ENCODE results near the gene TNS2.
A peak's percentile ranks its signal among the peaks of the same experiment; 100 is the strongest.

The TNS2 gene

DNA sequence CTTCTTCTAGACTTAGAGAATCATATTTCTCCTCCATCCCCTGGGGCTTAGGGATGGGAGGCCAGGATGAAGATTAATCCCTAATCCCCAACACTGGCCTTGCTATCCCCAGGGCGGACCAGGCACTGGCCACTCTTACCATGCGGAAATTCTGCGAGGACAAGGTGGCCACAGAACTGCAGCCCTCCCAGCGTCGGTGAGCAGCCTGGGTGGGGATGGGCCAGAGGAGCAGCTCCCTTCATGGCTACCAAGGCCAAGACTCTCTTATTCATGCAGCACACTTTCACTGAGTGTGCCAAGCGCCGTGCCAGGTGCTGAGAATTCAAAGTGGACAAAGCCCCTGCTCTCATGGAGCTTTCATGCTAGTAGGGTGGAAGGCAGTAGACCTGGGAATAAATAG lies 7.0 kb downstream of the TNS2 start:
- DNase-seq = no peak

GRCh38 chr12:53057816-53058500 lies 8.1 kb downstream of the TNS2 start:
- no peak for DNase-seq

- no peak for DNase-seq
Observed at GRCh38 chr12:53058674-53059433, 9.0 kb downstream of the TNS2 start.

- DNase-seq = no peak
Observed at GRCh38 chr12:53059434-53060063, 9.7 kb downstream of the TNS2 start.

DNA sequence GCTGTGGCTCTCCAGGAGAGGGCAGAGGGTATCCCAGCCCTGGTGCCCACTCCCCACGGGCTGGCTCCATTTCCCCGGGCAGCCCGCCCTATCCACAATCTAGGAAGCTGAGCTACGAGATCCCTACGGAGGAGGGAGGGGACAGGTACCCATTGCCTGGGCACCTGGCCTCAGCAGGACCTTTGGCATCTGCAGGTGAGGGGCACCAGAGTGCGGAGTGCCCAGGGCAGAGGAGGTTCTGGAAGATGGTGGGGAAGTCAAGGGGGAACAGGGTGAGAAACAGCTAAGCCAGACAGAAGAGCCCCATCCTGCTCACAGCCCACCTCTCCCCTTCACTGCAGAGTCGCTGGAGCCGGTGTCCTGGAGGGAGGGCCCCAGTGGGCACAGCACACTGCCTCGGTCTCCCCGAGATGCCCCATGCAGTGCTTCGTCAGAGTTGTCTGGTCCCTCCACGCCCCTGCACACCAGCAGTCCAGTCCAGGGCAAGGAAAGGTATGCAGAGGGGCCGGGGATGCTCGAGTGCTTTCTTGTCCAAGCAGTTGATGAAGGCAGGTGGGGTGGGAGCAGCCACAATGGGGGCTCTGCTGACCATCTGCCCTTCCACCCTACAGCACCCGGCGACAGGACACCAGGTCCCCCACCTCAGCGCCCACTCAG lies 10.3 kb downstream of the TNS2 start:
- DNase-seq = no peak

- DNase-seq = no peak
Observed at GRCh38 chr12:53060721-53061276, 10.9 kb downstream of the TNS2 start.

DNA sequence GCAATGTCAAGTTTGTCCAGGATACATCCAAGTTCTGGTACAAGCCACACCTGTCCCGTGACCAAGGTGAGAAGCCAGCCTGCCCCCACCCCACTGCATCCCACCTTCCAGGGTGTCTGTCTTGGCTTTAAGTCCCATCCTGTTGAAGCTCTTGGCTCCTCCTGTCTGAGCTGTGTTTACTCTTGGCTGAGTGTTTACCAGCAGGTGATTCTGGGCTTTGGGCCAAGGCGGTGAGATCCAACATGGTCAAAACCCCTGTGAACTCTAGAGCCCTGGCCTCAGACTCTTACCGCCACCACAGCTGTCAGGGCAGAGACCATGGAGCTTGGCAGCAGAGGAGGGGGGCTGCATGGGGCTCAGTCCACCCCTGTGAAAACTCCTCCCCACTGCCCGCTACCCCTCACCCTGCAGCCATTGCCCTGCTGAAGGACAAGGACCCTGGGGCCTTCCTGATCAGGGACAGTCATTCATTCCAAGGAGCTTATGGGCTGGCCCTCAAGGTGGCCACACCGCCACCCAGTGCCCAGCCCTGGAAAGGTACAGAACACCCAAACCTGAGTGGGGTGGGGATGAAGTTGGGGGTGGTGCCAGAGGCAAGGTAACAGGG lies 11.6 kb downstream of the TNS2 start:
- peak; percentile 58 for DNase-seq

DNA sequence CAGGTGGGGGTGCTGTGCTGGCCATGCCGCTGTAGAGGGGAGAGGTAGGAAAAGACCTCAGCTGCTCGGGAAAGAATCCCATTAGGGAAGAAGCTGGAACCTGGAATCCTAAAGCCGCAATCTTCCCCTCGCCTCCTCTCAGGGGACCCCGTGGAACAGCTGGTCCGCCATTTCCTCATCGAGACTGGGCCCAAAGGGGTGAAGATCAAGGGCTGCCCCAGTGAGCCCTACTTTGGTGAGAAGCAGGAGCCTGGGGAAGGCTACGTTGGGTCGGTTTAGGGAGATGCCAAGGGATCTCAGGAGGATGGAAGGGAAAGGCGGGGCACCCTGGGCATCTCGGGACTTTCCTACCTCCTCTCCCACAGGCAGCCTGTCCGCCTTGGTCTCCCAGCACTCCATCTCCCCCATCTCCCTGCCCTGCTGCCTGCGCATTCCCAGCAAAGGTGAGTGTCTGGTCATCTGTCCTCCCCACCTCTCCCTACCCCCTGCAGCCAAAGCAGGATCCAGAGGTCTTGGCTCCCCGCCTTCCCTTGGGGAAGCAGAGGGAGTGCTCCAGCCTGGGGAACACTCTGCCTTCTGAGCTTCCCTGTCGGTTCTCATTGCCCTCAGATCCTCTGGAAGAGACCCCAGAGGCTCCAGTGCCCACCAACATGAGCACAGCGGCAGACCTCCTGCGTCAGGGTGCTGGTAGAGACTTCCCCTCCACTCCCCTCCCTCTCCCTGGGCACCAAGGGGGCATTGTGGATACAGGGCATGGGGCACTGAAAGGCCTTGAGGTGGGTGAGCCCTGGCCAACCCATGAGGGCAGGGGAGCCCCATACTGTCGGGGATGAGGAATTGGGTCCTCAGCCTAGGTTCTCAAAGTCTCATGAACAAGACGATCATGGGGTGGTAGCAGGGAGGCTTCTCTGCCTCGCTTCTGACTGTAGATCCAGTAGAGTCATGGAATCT lies 12.4 kb downstream of the TNS2 start:
- no peak for DNase-seq

- no peak for DNase-seq
Observed at GRCh38 chr12:53062977-53063707, 13.3 kb downstream of the TNS2 start.

DNA sequence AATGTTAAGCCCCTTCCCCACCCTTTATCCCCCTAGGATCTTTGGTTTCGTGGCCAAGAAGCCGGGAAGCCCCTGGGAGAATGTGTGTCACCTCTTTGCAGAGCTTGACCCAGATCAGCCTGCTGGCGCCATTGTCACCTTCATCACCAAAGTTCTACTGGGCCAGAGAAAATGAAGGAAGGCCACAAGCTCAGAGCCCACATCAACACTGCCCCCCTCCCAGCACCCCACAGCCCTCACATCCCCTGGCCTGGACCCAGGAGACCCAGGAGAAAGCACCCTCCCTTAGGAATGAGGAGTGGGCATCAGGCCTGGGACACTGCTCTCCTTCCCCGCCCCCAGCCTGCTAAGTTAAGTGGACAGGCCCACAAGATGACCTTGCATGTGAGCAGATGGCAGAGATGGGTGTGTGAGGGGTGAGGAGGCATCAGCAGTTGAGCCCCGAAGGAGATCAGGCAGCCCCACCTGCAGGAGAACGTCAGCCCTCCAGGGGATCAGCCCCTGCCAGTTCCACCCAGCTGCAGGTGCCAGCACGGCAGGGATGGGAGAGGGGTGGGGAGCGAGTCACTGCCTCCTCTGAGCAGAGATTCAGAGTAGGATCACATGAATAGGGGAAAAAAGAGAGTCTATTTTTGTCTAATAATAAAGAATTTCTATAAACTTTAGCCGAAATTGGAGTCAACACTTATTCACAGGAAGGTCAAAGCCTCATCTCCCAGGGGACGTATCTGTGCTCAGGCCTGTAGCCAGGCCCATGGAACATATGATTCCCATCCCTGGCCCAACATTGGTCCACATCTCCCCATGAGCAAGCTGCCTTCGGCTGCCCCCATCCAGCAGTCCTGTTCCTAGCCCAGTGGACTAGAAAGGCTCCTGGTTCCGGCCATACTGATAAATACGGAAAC lies 14.1 kb downstream of the TNS2 start:
- DNase-seq = no peak

DNA sequence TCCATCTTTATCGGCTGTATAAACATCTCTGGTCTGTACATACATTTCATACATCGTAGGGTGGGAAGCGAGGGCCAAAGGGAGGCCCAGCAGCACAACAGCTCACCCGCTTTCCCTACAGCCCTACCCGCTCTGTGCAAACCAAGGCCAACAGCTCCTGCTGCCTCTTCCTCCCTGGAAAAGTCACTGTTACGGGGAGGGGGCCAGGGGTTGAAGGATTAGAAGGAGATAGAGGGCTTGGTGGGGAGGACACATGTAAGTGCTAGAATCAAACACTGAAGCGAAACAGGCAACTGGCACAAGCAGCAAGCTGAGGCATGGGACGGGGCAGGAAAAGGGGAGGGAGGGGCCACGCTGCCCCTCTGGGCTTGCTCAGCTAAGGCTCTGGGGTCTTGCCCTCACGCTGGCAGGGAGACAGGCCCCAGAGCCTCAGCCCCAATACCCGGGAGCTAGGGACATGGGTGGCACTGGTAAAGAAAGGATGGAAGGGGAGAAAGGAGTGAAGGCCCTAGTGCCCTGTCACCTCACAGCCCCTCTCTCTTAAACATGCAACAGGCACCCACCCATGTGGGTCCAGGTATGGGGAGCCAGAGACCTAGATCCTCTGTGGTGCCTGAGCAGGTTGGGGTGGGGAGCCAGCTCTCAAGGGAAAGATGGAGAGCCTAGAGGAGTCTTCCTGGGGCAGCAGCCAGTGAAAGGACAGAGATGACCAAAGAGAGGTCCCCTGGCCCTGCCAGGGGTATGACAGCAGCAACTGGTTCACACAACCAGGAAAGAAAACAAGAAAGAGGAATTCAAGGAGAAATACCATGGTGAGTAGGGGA lies 15.0 kb downstream of the TNS2 start:
- DNase-seq = no peak

GRCh38 chr12:53065470-53065869 lies 15.6 kb downstream of the TNS2 start:
- no peak for DNase-seq

GRCh38 chr12:53065975-53066931 lies 16.4 kb downstream of the TNS2 start:
- DNase-seq = peak; percentile 52

- DNase-seq = no peak
Observed at GRCh38 chr12:53067074-53067992, 17.5 kb downstream of the TNS2 start.

DNA sequence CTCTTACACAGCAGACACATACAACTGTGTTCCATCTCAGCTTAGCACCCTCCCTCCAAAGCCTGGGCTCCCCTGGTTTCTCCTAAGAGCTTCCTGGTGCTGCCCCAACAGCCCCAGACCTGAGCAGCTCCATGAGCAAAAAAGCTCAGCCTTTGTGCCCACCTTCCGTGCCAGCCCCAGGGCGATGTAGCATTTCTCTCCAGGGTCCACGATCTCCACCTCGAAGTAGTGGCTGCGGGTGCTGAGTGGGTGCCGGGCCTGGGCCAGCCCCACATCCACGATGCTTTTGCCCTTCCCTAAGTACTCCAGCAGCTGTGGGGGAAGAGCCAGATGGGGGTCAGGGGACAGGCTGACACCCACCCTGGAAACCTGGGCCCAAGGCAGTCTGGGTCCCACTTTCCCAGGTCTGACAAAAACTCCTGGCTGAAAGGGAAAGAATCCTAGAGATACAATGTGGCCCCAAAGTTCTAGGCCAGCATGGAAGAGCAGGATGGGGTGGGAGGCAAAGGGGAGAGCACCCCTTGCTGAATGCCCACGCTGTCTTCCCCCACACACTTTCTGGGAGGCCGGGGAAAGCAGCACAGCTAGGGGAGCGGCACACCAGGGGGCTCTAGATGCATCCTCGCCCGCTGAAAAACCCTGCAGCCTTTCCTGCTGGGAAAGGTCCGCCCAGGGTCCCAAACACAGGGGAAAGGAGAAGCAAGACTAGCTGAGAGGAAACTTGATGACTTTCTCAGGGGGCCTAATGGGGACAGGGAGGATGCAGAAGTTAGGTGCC lies 18.3 kb downstream of the TNS2 start:
- no peak for DNase-seq

Data from NCI-H748 treated with DMSO at 0.1 percent for 48 hours (cell line).